Suprapubic skin (tissue), 4 donors: ENCODE results near the gene ZBTB16.

Experiments used
- CTCF ChIP-seq, 2 donors: fragments of 200-600 bp in 1 of 2; fragments of 450-650 bp in 1 of 2; sonication (generic) in 1 of 2; IDR thresholded peaks; one replicate each; pipeline ENCODE4 v1.5.1; 2016 to 2019; ENCODE audit warnings: antibody characterized with exemption in 2 of 2, mild to moderate bottlenecking in 1 of 2, moderate library complexity in 1 of 2
- POLR2A ChIP-seq, 2 donors: fragments of 450-650 bp; IDR thresholded peaks; one replicate each; pipeline ENCODE4 v1.6.1; 2017; ENCODE audit warnings: antibody characterized with exemption in 2 of 2, mild to moderate bottlenecking in 2 of 2, moderate library complexity in 2 of 2
- POLR2AphosphoS5 ChIP-seq, 3 donors: sonication (generic); formaldehyde crosslinking; IDR thresholded peaks; one replicate each; pipeline ENCODE4 v1.6.1; 2017; ENCODE audit warnings: antibody characterized with exemption in 3 of 3

DNA sequence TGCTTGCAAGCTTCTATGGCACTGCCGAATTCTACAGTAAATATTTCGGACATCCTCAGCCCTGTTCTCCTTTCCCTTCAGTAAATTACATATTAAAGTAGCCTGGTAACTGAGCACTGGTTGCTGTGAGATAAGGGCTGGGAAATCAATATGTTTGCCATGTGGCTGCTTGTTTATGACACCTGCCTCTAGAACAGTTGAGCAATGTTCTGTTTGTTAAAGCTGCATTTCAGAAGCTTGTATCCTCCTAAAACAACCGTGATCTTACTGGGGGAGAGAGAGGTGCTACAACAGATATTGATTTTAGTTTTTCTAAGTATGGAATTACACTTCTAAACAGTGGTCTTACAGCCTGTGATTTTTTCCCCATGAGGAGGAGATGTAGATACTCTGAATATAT is 39.4 kb downstream of the ZBTB16 start:
- TF ChIP-seq CTCF (IDR thresholded peaks at IDR 0.05) (no peak), POLR2A (IDR thresholded peaks at IDR 0.05) (no peak), POLR2AphosphoS5 (IDR thresholded peaks at IDR 0.05) (no peak)
